HEK293 (cell line): ENCODE data around the gene CD69.
"Not testable (repeated sequence)": the region's sequence is repeated elsewhere in the genome, so short reads cannot be mapped to it uniquely, and the experiment has no call there.

ENCODE experiments used
- CTCF ChIA-PET: fragments of 350-600 bp; formaldehyde crosslinking; extraction: SDS; loops from one replicate; lab custom pipeline; 2021; ENCODE audit warnings: antibody characterized with exemption; lab: Yijun Ruan, JAX
- POLR2A ChIA-PET: fragments of 300-600 bp; formaldehyde crosslinking; extraction: SDS; loops from one replicate; lab custom pipeline; 2020; ENCODE audit warnings: antibody characterized with exemption, inconsistent platforms; lab: Yijun Ruan, JAX
- H3K27ac ChIP-seq: fragments of 200-500 bp; sonication (Bioruptor generic); 2 replicates; pipeline ENCODE4 v1.5.1; 2014; ENCODE audit warnings: low read depth, low read length, control low read depth, inconsistent platforms; ENCODE audit errors: extremely low read depth
- H3K36me3 ChIP-seq, 2 experiments: fragments of 200-500 bp in 1 of 2; sonication (Bioruptor generic) in 1 of 2; 1 replicate in 1 of 2; 2 replicates in 1 of 2; pipeline ENCODE4 v1.5.1; 2014 to 2017; ENCODE audit warnings: inconsistent platforms in 2 of 2, low read length in 2 of 2; ENCODE audit not compliant: control insufficient read depth in 2 of 2, insufficient read depth in 1 of 2
- H3K4me1 ChIP-seq: fragments of 200-500 bp; sonication (Bioruptor generic); 2 replicates; pipeline ENCODE4 v1.5.1; 2014; ENCODE audit warnings: mild to moderate bottlenecking, low read length, inconsistent platforms; ENCODE audit not compliant: control insufficient read depth, insufficient read depth
- H3K4me3 ChIP-seq: 2 replicates; pipeline ENCODE4 v1.5.1; 2011; ENCODE audit warnings: low read depth, mild to moderate bottlenecking, control low read depth, low read length, moderate library complexity
- H3K9me3 ChIP-seq: fragments of 200-500 bp; sonication (Bioruptor generic); 2 replicates; pipeline ENCODE4 v1.5.1; 2014; ENCODE audit warnings: low read depth, low read length, inconsistent platforms; ENCODE audit not compliant: control insufficient read depth, insufficient read depth
- GLI2 ChIP-seq: fragments of 450-650 bp; formaldehyde crosslinking; IDR thresholded peaks from 2 replicates; pipeline ENCODE4; 2017; ENCODE audit warnings: missing biosample characterization, missing genetic modification characterization, low read depth, borderline replicate concordance
- PRDM4 ChIP-seq: fragments of 450-650 bp; formaldehyde crosslinking; IDR thresholded peaks from 2 replicates; pipeline ENCODE4 v1.5.1; 2017; ENCODE audit warnings: missing biosample characterization, missing genetic modification characterization
- TCF7L2 ChIP-seq: IDR thresholded peaks from 2 replicates; pipeline ENCODE4 v1.6.1; 2011; ENCODE audit warnings: low read depth, mild to moderate bottlenecking, inconsistent platforms, low read length, moderate library complexity, borderline replicate concordance
- YY2 ChIP-seq: fragments of 450-650 bp; formaldehyde crosslinking; IDR thresholded peaks from 2 replicates; pipeline ENCODE4 v1.5.1; 2016; ENCODE audit warnings: missing biosample characterization, missing genetic modification characterization
- ZIC2 ChIP-seq: fragments of 450-650 bp; formaldehyde crosslinking; IDR thresholded peaks from 2 replicates; pipeline ENCODE4 v1.5.1; 2016; ENCODE audit warnings: missing biosample characterization, missing genetic modification characterization
- ZNF138 ChIP-seq: fragments of 450-650 bp; formaldehyde crosslinking; IDR thresholded peaks from 2 replicates; pipeline ENCODE4 v1.5.1; 2016; ENCODE audit warnings: missing biosample characterization, missing genetic modification characterization, borderline replicate concordance
- ZNF146 ChIP-seq: fragments of 450-650 bp; formaldehyde crosslinking; IDR thresholded peaks from 2 replicates; pipeline ENCODE4 v1.5.1; 2016; ENCODE audit warnings: missing biosample characterization, missing genetic modification characterization
- ZNF16 ChIP-seq: fragments of 450-650 bp; formaldehyde crosslinking; IDR thresholded peaks from 2 replicates; pipeline ENCODE4 v1.5.1; 2016; ENCODE audit warnings: low read depth, missing biosample characterization, missing genetic modification characterization
- ZNF174 ChIP-seq: fragments of 450-650 bp; formaldehyde crosslinking; IDR thresholded peaks from 2 replicates; pipeline ENCODE4 v1.5.0; 2017; ENCODE audit warnings: missing biosample characterization, mild to moderate bottlenecking, missing genetic modification characterization
- ZNF184 ChIP-seq: fragments of 450-650 bp; IDR thresholded peaks from 2 replicates; pipeline ENCODE4 v1.5.1; 2018; ENCODE audit warnings: missing biosample characterization, mild to moderate bottlenecking, missing genetic modification characterization
- ZNF2 ChIP-seq: fragments of 450-650 bp; formaldehyde crosslinking; IDR thresholded peaks from 2 replicates; pipeline ENCODE4 v1.5.1; 2016; ENCODE audit warnings: missing biosample characterization, missing genetic modification characterization
- ZNF221 ChIP-seq: fragments of 450-650 bp; formaldehyde crosslinking; IDR thresholded peaks from 2 replicates; pipeline ENCODE4 v1.5.1; 2017; ENCODE audit warnings: missing biosample characterization, missing genetic modification characterization, borderline replicate concordance
- ZNF248 ChIP-seq: fragments of 450-650 bp; formaldehyde crosslinking; IDR thresholded peaks from 2 replicates; pipeline ENCODE4 v1.5.1; 2017; ENCODE audit warnings: missing biosample characterization, missing genetic modification characterization
- ZNF37A ChIP-seq: fragments of 450-650 bp; IDR thresholded peaks from 2 replicates; pipeline ENCODE4 v1.5.1; 2018; ENCODE audit warnings: missing biosample characterization, missing genetic modification characterization
- ZNF629 ChIP-seq: fragments of 450-650 bp; formaldehyde crosslinking; IDR thresholded peaks from 2 replicates; pipeline ENCODE4 v1.5.1; 2017; ENCODE audit warnings: missing biosample characterization, missing genetic modification characterization
- ZNF660 ChIP-seq: fragments of 450-650 bp; IDR thresholded peaks from 2 replicates; pipeline ENCODE4 v1.5.1; 2018; ENCODE audit warnings: missing biosample characterization, mild to moderate bottlenecking, missing genetic modification characterization
- ZNF677 ChIP-seq: fragments of 450-650 bp; IDR thresholded peaks from 2 replicates; pipeline ENCODE4 v1.5.0; 2018; ENCODE audit warnings: missing biosample characterization, mild to moderate bottlenecking, missing genetic modification characterization, moderate library complexity
- ZNF843 ChIP-seq: fragments of 450-650 bp; formaldehyde crosslinking; IDR thresholded peaks from 2 replicates; pipeline ENCODE4 v1.5.1; 2016; ENCODE audit warnings: missing biosample characterization, missing genetic modification characterization
- ZSCAN16 ChIP-seq: fragments of 450-650 bp; formaldehyde crosslinking; IDR thresholded peaks from 2 replicates; pipeline ENCODE4 v1.5.1; 2016; ENCODE audit warnings: missing biosample characterization, missing genetic modification characterization

The CD69 gene

GRCh38 chr12:9707356-9707755 lies 53.3 kb downstream of the CD69 start (continued):
- TF ChIP-seq ZIC2 (no peak), ZNF138 (tag by site-specific recombination) (no peak), PRDM4 (no peak)

DNA sequence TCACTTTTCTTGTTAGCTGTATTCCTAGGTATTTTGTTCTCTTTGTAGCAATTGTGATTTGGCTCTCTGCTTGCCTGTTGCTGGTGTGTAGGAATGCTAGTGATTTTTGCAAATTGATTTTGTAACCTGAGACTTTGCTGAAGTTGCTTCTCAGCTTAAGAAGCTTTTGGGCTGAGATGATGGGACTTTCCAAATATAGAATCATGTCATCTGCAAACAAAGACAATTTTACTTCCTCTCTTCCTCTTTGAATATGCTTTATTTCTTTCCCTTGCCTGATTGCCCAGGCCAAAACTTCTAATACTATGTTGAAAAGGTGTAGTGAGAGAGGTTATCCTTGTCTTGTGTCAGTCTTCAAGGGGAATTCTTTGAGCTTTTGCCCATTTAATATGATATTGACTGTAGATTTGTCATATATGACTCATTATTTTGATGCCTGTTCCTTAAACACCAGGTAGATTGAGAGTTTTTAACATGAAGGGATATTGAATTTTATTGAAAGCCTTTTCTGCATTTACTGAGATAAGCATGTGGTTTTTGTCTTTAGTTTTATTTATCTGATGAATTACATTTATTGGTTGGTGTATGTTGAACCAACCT lies 54.5 kb downstream of the CD69 start:
- POLR2A ChIA-PET, result no interaction called here
- Histone ChIP-seq H3K9me3 (no peaks in the 10 kb centered on the region), H3K36me3 (no peaks in the 10 kb centered on the region), H3K4me1 (no peaks in the 10 kb centered on the region), H3K27ac (no peak overlapping the region), H3K4me3 (no peak overlapping the region)
- CTCF ChIA-PET, result interaction anchor here (1.3 to 7.2 kb wide), 2 partner anchors 9 to 72 kb away, joined by 7 to 87 read pairs; no protein-coding TSS in a partner anchor
- TF ChIP-seq ZNF629 (tag by site-specific recombination) (no peak), ZNF843 (tag by site-specific recombination) (no peak), ZNF174 (tag by site-specific recombination) (no peak), ZNF2 (tag by site-specific recombination) (no peak), ZSCAN16 (tag by site-specific recombination) (no peak), ZNF184 (no peak), TCF7L2 (no peak), ZNF677 (tag by site-specific recombination) (no peak), ZNF16 (tag by site-specific recombination) (no peak), ZNF221 (tag by site-specific recombination) (no peak), ZNF37A (tag by site-specific recombination) (no peak), ZNF660 (tag by site-specific recombination) (no peak), ZNF248 (tag by site-specific recombination) (no peak), GLI2 (tag by site-specific recombination) (no peak), YY2 (no peak)

DNA sequence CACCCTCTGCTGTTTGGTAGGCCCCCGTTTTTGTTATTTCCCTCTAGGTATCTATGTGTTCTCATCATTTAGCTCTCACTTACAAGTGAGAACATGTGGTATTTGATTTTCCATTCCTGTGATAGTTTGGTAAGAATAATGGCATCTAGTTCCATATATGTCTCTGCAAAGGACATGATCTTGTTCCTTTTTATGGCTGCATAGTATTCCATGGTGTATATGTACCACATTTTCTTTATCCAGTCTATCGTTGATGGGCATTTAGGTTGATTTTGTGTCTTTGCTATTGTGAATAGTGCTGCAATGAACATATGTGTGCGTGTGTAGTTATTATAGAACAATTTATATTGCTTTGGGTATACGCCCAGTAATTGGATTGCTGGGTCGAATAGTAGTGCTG lies 56.1 kb downstream of the CD69 start:
- H3K27ac ChIP-seq, H3K4me3 ChIP-seq, POLR2A ChIA-PET, H3K4me1 ChIP-seq, H3K9me3 ChIP-seq, H3K36me3 ChIP-seq: not testable (repeated sequence)
- TF ChIP-seq ZNF146 (tag by site-specific recombination), result peak; percentile 77
- CTCF ChIA-PET, result interaction anchor here (0.6 kb wide), 1 partner anchor 1594 kb away, joined by 3 read pairs; no protein-coding TSS in a partner anchor
